IPS DF 19.7 (cell line): ENCODE results near the gene SCAF4.

Experiments used
- DNase-seq: peaks from one replicate; pipeline ENCODE4 v3.0.0-alpha.2; 2013; ENCODE audit warnings: low read depth, low spot score

SCAF4 gene

DNA sequence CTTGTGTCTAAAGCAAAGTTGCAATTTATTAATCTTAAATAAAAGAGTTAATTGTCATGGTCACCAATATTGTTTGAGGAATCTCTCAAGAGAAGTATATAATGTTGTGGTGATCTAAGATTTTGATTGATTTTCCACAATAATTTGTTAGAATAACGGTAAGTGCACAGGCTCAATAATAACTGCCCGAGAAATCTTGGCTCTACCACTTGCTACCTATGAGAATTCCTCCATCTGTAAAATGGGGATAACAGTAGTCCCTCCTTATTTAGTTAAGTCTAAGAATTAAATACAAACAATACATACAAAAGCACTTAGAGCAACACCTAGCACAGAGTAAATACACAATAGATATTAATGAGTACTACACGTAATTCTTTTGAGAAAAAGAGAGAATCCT lies 18.8 kb downstream of the SCAF4 start:
- no peak for DNase-seq

DNA sequence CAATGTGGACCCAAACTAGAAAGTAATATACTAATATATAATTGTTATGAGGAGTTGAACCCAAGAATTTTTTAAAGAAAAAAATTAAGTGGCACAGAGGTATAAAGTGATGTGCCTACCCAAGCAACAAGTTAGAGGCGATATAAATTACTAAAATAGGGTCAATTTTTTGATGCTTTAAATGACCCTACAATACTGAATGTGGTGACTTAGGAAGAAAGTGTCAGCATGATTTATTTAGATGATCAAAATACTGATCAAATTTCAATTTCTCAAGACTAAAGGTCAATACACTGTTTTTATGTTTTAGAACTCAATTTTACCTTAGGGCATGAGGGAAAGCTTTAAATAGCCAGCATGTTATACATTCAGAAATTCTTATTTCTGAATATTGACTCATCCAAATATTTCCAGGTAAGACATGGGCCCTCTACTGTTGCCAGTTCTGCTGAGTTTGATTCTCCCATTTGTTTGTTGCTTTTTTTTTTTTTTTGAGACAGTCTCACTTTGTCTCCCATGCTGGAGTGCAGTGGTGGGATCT lies 20.1 kb downstream of the SCAF4 start:
- no peak for DNase-seq

GRCh38 chr21:31711326-31711725 lies 20.6 kb downstream of the SCAF4 start:
- DNase-seq: no peak

DNA sequence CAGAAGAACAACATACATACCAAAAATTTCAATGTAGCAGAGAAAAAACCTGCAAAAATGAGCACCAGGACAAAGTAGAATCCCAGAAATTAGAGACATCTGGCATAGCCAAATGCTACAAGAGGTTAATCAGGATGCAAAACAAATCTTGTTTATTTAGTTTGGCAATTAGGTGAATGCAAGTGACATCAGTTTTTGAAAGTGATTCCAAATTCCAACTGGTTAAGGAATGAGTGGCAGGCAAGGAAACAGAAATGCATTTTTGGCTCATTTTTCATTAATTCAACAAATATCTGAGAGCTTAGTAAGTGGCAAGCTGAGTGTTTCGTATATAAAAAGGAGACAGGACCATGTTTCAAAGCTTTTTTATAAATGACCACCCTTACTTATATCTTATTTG lies 21.3 kb downstream of the SCAF4 start:
- DNase-seq: no peak

GRCh38 chr21:31708541-31708940 lies 23.4 kb downstream of the SCAF4 start:
- no peak for DNase-seq

DNA sequence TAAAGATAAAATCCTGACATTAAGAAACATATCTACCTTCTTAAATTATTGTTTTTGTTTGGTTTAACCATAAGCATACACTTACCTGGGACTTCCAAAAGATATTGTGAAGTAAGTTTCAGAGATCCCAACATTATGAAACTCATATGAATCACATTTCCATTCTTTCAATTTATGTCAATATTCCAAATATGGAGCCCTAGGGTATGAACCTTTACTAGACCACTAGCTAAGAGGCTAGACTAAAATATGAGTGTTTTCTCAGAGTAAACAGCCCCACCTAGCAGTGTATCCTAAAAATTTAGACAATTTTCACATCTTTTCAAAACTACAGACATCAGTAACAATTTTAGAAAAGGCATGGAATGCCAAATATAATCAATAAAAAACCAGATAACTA lies 24.4 kb downstream of the SCAF4 start:
- DNase-seq: no peak

DNA sequence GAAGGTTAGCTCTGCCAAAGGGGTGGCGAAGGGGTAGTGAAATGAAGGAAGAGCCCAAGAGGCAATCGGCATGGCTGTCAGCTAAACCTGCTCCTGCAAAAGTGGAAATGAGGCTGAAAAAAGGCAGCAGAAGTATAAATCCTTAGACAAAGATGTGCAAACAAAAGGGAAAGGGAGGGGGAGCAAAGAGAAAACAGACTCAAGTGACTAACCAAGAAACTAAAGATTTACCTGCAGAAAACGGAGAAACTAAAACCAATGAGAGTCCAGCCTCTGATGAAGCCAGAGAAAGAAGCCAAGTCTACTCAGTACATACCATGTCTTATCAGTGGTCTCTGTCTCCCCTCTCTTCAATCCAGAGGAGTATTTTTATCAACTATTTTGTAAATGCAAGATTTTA lies 25.4 kb downstream of the SCAF4 start:
- no peak for DNase-seq

DNA sequence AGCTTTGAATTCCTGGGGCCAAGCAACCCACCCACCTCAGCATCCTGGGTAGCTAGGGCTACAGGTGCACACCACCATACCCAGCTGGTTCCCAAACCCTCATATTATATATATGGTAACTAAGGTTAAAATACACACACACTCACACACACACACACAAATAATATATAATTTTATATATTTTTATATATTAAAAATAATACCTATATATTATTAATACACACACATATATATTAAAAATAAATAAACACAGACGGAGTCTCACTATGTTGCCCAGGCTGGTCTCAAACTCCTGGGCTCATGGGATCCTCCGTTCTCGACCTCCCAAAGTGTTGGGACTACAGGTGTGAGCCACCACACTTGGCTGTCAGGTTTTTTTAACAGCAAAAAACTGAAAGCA lies 31.9 kb downstream of the SCAF4 start:
- DNase-seq: no peak

DNA sequence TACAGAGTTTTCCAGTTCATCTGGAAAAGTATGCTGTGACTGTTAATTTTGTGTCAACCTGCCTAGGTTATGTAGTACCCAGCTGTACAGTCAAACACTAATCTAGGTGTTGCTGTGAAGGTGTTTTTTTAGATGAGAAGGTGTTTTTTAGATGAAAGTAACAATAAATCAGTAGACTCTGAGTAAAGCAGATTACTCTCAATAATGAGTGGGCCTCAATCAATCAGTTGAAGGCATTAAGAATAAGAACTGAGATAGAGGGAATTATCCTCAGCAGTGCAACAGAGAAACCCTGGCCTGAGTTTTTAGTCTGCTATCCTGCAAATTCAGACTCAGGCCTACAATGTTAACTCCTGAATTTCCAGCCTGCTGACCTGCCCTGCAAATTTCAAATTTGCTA lies 33.5 kb downstream of the SCAF4 start:
- no peak for DNase-seq

DNA sequence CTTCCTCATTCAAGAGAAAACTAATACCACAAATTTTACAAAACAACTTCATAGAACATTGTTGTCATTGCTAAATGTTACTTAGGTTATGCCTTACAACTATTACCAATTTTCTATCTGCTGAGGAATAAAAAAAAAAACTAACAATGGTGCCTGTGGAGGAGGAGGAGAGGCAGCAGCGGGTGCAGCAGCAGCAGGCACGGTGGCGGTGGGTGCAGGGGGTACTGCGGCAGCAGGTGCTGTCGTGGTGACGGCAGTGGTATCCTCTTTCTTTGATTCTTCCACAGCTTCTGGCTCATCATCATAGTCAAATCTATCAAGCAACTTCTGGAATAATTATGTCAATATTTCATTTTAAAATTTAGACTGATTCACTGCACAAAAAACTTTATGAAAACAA lies 35.5 kb downstream of the SCAF4 start:
- DNase-seq: no peak

- no peak for DNase-seq
Observed at GRCh38 chr21:31693222-31693621, 38.7 kb downstream of the SCAF4 start.

DNA sequence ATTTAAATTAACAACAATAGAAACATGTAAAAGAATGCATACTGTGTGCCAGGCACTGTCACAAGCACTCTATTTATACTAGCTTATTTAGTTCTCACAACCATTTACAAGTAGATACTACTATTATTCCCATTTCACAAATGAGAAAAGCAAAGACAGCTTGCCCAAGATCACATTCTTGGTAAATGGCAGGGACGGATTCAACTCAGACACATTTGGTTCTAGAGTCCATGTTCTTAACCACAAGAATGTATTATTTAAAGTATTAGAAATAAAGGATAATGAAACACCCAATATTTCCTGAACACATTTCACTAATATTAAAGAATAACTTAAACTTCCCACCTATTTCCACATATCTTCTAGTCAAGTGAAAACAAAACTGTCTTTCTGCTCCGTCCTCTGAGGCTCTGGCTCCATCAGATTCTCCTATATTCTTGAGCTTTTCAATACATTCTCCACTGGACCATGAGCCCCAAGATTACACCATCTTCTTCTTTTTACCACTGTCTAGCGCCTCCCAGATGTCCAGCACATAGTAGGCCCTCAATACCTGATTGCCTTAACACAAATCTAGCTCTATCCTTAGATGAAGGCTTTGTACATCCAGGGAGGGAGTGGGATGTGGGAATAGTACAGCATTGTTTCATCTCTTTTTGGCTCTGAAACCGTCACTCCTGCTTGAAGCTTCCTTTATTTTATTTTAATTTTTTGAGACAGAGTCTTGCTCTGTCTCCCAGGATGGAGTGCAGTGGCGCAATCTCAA lies 43.1 kb downstream of the SCAF4 start:
- no peak for DNase-seq

DNA sequence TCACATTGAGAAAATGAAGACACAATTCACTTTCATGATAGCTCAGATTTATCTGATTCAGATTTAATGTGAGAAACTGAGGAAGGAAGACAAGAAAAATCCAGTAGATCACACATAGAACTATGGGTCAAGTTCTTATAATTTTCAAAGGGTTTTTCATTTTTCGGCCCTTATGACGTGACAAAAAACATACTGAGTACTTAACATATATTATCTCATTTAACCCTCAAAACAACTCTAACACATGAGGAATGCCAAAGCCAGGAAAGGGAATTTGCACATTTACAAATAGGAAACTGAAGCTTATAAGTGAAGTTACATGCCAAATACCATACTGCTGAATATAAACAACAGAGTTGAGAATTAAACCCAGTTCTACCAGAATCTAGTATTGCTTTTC lies 44.8 kb downstream of the SCAF4 start:
- no peak for DNase-seq

DNA sequence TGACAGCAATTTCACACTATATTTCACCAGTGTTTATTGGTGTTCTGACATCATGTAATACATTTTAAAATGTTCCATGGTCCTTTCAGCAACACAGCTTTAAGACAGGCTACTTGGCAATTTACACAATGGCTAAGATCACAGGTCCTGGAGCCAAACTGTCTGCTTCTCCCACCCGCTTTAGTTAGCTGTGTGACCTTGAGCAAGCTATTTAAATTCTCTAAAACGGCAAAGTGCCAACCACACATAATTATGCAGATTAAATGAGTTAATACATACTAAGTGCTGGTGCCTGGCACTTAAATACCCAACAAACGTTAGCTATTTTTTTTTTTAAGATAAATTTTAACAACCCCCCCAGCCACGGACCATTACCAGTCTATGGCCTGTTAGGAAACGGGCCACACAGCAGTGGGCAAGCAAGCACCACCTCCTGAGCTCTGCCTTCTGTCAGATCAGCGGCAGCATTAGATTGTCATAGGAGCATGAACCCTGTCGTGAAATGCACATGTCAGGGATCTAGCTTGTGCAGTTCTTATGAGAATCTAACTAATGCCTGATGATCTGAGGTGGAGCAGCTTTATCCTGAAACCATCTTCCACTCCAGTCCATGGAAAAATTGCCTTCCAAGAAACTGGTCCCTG lies 45.5 kb downstream of the SCAF4 start:
- DNase-seq: no peak

DNA sequence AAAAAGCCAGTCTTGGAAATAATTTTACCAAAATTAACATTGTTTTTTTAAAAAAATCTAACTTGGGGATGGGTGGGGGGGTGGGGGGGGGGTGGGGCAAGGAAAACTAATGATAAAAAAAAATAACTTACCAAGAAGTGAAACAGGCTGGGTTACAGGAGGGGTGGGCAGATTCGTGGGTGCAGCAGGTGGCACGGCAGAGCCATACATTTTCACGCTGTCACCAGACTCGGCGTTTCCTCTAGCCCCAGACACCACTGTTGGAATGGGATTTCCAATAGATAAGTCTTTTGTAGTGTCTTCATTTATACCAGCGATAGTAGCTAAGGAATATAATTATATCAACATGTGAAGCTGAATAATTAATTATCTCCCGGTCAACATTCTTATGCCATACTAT lies 47.0 kb downstream of the SCAF4 start:
- DNase-seq: no peak

DNA sequence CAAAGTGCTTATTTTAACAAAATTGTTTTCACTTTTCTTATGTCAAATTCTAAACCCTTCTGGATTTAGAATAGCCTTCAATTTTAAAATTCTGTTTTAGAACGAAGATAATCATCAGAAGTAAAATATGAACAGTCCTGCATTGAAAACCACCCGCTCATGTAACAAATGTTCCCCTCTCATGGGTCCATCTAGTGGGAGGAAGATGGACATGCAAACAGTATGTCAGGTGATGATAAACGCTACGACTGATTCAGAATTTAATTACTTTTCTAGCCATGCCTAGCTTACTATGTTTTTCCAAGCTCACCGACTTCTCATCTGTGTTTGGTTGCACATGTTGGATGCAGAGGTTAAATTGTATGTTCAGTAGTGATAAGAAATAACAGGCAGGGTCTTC lies 48.9 kb downstream of the SCAF4 start:
- DNase-seq: no peak

DNA sequence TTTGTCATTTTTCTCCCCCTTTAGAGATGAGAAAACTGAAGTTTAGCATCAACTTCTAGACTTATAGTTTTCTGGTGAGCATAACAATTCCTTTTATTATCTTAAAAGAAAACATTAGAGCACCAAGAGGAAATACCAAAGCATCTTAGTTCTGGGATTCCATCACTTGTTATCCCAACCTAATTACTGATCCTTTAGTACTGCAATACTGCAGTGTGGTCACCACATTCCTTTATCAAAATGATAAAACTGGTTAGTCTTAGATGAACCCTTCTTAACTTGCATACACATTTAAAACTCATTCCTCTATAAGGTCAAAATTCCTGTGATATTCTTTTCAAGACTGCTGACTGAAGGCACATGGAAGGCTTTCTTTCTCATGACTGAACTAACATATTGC lies 49.3 kb downstream of the SCAF4 start:
- DNase-seq: no peak

GRCh38 chr21:31678478-31678877 lies 53.4 kb downstream of the SCAF4 start:
- no peak for DNase-seq

GRCh38 chr21:31677047-31677446 lies 54.9 kb downstream of the SCAF4 start:
- no peak for DNase-seq

- no peak for DNase-seq
Observed at GRCh38 chr21:31675960-31676359, 56.0 kb downstream of the SCAF4 start.

DNA sequence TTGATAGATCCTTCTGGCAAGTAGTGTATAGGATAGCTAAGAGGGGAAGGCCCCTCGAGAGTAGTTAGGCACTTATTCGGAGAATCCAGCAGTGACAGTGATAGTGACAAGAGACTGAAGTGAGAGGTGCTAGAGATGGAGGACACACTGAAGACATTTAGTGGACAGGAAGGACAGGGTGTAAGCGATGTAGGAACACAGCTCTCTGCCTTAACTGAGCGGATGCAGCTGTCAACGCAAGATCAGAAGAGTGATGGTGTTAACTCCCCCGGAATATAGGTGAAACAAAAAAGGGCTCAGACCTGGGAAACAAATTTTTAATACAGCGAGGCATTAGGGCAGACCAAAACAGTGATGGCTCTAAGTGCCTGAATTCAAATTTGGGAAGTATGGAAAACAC lies 56.6 kb downstream of the SCAF4 start:
- DNase-seq: no peak

- DNase-seq: no peak
Observed at GRCh38 chr21:31673321-31673912, 58.5 kb downstream of the SCAF4 start.

DNA sequence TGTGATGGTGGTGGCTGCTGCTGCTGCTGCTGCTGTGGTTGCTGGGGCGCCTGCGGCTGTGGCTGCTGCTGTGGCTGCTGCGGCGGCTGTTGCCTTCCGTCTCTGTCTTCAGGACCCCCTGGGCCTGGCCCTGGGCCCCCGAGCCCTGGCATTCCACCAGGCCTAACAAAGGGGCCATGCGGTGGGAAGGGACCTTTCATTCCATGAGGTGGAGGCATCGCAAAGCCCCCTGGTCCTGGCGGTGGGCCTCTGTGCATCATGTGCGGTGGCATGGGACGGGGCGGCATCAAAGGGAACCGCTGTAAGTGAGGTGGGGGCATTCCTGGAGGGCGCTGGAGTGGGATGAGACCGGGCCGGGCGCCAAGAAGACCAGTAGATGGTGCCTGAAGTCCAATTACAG lies 60.0 kb downstream of the SCAF4 start:
- no peak for DNase-seq
